NCI-H526 (cell line): ENCODE results near the gene ZKSCAN3.
"Not testable (repeated sequence)": the region's sequence is repeated elsewhere in the genome, so short reads cannot be mapped to it uniquely, and the experiment has no call there.

Experiments used
- DNase-seq, 2 experiments: peaks; one replicate each; lab custom pipeline; 2025; lab: John Stamatoyannopoulos, UW

Gene ZKSCAN3

DNA sequence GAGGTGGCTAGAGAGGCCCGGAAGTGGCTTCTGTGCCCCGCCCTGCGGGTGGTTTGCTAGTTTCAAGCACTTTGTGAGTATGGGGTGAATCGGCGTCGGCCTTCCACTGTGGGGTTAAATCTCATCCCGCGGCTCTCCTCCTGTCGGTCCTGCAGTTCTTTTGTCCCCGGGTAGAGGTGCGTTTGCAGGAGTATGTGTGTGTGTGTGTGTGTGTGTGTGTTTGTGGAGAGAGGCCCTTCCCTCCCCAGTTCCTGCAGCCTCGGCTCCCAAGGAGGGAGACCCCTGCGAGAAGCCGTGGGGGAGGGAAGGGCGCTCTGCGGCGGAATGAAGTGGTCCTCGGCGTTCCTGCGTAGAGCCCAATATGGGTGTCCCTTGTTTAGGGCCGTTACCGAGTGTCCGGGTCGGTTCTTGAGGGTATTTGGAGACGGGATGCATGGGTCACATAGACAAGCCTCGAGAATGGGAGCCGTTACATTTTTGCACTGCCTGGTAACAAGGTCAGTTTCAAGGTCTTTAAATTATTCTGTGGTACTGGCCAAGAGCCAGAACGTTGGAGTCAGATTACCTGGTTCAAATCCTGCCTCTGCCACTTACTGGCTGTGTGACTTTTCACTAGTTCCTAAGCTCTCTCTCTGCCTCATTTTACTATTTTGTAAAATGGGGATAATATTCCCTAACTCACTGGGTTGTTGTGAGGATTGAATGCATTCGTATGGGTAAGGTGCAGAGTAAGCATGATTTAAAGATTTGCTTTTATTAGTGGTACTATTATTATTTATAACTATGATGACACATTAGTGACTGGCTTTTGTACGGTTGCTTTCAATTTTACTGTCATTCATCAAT is at the start of gene ZKSCAN3:
Gene ZKSCAN3 (plus strand): TSS at position 56 of the 846 bp plus-strand sequence. CDS start 9,640 bp downstream, outside the sequence.
- DNase-seq = peak; percentile 82 to 90

DNA sequence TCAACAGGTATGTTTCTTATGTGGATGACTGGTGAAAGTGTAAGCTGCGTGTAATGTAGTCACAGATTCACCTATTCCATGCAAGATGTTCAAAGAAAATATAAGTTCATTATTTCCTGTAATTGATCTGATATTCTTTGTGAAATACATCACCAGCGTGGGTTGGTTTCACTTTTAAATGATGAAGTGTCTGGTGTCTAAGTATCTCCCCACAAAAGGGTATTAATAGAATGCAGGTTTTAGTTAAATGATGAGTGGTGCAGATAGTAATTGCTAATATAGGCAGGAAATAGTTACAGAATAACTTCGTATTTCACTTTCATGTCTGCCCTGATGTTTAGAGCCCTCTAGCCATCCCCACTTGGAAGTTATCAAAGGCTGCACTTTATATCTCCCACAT is 46.2 kb upstream of the ZKSCAN3 start:
- no peak for DNase-seq

DNA sequence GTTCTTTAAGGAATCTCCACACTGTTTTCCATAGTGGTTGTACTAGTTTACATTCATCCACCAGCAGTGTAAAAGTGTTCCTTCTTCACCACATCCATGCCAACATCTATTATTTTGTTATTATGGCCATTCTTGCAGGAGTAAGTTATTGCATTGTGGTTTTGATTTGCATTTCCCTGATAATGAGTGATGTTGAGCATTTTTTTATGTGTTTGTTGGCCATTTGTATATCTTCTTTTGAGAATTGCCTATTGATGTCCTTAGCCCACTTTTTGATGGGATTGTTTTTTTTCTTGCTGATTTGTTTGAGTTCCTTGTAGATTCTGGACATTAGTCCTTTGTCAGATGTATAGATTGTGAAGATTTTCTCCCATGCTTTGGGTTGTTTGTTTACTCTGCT is 43.4 kb upstream of the ZKSCAN3 start:
- DNase-seq = not testable (repeated sequence)

DNA sequence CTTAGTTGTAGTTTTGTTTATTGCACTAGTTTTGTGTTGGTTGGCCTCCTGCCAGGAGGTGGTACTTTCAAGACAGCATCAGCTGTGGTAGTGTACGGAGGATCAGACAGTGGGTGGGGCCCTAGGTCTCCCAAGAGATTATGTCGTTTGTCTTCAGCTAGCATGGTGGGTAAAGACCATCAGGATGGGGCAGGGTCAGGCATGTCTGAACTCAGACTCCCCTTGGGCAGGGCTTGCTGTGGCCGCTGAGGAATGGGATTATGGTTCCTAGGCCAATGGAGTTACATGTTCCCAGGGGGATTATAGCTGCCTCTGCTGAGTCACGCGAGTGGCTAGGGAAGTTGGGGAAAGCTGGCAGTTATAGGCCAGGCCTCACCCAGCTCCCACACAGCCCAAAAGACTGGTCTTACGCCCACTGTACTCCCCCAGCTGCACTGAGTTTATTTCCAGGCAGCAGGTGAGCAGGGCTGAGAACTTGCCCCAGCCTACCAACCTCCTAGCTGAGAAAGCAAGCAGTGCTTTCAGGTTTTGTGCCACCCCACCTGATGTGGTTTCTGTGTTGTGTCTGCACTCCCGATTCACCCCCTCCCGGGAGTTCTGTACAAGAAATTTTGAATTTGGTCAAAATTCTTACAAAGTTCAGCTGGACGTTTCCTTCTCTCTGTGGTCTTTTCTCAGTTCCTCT is 38.5 kb upstream of the ZKSCAN3 start:
- no peak for DNase-seq

DNA sequence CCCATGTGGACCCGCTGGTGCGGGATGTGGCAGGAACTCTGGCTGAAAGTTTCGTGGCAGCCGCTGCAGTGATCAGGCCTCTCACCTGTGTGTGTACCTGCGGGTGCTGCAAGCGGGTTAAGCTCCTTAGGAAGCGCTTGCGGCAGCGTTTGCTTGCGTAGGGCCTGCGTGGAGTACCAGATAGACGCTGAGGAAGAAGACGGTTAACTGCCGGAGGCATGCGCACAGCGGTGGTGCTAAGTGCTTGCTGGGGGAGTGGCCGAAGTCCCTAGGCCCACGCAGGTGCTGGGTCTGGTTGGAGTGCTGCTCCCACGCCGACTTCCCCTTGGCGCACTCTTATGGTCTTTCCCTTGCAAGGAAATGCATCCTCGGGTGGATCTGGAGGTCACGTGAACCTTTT is 36.8 kb upstream of the ZKSCAN3 start:
- DNase-seq = no peak

DNA sequence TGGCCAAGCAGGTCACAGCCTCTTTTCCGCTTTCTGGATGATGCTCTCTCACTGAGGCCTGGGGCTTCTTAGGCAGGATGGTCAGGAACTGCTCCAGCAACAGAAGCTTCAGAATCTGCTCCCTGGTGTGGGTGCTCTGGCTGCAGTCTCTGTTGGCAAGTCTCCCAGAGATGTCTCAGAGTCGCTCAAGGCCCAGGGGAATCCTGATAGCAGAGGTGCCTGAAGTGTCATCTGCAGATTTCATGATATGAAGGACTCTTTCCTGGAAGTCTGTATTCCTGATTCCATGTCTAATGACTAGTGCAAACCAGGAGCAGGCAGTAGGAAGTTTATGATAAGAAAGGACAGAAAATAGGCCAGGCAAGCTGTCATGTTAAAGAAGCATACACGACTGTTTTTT is 34.1 kb upstream of the ZKSCAN3 start:
- no peak for DNase-seq

DNA sequence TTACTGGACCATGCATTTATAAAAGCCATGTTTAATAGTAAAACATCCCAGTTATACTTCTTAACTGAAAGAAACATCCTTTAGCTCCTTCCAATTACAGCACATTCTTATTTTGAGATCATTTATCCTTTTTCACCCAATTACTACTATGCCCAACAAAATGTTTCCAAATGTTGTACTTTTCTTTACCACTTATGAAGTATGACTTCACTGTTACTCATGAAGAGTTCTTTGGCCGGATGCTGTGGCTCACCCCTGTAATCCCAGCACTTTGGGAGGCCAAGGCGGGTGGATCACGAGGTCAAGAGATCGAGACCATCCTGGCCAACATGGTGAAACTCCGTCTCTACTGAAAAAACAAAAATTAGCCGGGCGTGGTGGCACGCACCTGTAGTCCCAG is 31.9 kb upstream of the ZKSCAN3 start:
- not testable (repeated sequence) for DNase-seq

DNA sequence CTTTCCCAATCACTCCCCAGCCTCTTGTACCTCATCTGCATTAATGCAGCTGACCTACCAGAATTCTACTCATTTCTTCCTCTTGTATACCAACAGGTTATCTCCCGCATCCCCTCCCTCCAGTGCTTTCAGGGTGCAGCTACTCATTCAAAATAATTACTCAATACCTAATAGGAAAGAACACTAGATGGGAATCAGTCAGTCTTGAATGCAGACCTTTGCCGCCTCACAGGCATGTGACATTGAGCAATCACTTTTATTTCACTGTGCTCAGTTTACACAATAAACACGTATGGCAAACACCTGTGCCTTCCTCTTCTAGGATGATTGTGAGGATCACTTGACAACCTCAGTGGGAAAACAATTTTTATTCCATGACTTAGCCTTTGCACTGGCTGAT is 27.1 kb upstream of the ZKSCAN3 start:
- no peak for DNase-seq

DNA sequence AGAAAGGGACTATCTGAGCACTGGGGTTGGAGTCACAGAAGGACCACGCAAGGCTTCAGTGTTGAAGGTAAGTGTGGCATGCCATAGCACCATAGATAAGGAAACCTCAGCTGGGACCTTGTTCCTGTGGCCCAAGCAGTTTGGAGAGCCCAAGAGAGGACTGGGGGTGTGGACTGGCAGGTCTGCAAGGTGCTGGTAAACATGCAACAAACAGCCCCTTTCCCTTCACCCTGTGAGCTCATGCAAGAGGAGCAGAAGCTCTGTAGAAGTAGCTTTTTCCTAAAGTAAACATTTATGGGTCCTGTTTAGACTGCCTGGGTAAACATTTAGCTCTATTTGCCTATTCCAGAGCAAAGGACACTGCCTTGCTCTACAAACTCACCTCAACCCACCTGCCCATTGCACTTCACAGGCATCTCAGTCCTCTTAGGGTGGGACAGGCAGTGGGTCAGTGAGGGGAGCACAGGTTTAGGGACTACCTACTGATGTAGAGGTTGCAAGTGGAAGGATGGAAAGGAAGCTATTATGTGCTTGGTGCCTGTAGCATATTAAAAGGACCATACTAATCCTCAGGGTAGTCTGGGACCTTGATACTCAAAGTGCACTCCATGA is 25.8 kb upstream of the ZKSCAN3 start:
- peak in 1 of 2 experiments; percentile 1 for DNase-seq

DNA sequence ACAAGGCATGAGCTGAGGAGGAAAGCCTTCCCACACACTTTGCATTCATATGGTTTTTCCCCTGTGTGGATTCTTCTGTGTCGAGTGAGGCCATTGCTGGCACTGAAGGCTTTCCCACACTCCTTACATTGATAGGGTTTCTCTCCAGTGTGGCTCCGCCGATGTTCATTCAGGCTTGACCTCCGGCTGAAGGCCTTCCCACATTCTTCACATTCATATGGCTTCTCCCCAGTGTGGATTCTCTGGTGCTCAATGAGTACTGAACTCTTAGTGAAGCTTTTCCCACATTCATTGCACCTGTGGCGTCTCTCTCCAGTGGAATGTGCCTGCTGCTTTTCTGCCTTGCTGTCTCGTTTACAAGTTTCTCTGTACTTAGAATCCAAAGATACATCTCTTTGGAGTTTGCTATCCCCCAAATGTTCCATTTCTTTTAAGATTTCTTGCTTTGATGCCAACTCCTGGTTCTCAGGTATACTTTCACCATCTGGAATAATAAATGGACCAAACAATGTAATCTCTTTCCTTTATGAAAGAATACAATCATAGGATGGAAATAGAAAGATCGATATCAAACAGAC is 23.3 kb upstream of the ZKSCAN3 start:
- DNase-seq = no peak

DNA sequence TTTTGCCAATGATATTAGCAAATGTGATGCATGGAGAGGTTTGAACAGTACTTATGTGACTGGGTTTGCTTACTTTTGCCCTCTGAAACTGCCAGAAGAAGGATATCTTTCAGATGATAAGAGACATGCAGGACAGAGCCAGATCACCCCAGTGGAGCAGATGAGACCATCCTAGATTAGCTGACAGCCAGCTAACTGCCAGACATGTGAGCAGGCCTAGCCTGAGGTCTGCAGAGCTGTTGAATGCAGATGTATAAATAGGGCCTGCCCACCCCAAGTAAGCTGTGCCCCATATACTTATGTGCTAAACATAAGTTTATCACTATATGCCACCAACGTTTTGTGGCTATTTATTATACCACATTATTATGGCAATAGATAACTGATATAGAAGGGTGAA is 19.7 kb upstream of the ZKSCAN3 start:
- DNase-seq = no peak

DNA sequence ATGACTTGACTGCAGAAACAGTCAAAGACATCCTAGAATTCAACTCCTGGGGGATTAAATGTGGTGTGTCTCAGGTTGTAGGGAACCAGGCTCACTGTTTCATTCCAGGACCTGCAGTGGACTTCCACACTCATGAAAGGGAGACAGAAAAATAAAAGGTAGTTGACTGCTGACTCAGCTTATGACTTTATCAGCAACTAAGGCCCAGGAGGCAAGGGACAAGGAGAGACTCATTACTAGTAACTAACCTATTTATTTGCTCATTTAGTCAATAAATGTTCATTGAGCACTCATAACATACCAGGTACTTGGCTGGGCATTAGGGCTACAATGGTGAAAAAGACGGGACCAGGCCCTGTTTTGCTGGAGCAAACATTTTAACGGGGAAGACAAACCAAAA is 16.7 kb upstream of the ZKSCAN3 start:
- DNase-seq = no peak

DNA sequence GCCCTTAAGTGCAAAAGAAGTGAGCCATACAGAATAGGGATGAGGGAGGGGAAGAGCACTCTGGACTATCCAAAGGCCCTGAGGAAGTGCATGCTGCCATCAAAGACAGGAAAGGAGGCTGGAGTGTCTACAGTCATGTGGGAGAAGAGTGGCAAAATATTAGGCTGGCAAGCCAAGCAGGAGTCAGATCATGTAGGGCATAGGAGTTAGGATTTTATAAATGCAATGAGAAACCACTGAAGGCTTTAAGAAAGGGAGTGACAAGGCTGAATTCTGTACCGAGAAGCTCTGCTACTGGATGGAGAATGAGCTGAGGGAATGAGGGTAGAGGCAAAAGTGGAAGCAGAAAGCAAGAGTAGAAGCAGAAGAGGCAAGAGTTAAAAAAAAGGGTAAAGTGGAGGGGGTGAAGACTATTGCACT is 16.1 kb upstream of the ZKSCAN3 start:
- DNase-seq = no peak

DNA sequence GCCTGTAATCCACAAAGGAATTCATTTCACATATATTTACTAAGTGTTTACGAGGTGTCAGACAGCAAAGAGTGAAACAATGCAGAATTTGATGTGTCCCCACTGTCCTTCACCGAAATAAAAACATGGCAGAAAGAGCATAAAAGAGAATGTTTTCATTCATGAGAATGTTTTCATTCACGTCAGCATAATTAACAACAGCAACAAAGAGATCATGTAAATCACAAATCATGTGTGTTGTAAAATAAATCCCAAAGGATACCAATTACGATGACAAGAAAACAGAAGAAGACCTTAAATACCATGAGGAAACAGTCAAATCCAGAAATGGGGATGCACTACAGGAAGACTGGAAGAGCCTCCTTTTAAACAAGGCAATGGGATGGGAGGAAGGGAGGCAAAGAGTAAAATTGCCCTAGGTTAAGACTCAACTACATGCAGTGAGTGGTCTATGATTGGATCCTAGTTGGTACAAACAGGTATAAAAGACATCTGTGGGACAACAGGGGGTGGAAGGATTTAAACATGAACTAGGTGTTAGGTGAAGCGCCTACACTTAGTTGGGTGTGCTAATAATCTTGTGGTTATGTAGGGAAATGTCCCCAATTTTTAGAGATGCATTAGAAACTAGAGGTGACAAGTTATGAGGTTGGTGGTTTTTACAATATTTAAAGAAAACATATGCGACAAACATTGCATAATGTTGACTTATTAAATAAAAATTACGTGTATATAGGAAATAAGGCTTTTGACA is 15.3 kb upstream of the ZKSCAN3 start:
- no peak for DNase-seq

DNA sequence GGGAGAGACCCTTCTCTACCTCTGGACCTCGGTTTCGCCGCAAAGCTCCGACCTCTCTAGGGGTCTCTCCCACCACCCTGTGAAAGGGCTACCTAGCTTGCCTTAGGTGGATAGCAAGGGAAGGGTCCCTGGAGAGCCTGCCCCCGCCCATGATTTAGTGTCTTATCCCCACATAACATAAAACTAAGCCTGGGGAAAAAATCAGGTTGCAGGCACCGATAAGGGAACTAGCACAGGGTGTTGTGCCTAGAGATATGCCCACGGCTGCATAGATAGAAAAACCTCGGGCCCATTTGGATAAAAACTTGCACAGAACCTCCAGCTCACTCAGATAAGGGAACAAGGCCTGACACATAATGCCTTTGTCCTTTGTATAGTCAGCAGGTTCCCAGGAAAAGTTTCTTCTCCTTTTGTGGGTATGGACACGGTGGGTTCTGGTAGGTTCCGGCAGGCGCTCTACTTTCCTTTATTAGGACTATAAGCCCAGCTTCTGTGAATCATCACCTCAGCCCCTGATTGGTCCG is 14.6 kb upstream of the ZKSCAN3 start:
- no peak for DNase-seq

DNA sequence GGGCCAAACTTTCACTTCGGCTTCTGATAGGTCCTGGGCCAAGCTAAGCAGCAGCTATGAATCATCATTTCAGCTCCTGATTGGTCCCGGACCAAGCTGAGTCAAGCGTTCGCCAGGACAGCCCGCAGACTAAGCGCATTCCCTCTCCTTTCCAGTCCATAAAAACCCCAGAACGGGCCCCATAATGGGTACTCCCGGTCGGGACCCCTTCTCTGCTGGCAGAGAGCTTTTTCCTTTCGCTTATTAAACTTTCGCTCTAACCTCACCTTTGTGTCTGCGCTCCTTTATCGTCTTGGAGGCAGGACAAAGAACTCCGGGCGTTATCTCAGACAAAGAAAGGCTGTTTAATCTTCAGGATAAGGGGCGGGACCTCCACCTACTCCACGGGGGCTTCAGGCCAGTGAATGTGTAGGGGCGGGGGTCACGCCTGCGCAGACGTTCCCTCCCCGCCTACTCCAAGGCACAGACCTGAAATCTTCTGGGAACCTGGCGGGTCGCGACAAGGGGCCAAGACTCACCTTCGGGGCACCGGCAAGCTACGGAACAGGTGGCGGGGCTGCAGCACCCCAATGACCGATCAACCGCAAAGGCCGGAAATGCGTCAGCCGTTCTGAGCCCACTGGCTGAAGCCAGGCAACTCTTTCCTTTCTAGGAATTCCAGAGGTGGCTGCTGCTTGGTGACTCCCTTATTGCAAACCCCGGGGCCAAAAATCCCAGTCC is 14.0 kb upstream of the ZKSCAN3 start, which contains the start of gene ZSCAN31:
Gene ZSCAN31 (minus strand): TSS at position 585 of the 720 bp plus-strand sequence. CDS start 6,465 bp downstream, outside the sequence.
- DNase-seq = peak; percentile 87 to 91

DNA sequence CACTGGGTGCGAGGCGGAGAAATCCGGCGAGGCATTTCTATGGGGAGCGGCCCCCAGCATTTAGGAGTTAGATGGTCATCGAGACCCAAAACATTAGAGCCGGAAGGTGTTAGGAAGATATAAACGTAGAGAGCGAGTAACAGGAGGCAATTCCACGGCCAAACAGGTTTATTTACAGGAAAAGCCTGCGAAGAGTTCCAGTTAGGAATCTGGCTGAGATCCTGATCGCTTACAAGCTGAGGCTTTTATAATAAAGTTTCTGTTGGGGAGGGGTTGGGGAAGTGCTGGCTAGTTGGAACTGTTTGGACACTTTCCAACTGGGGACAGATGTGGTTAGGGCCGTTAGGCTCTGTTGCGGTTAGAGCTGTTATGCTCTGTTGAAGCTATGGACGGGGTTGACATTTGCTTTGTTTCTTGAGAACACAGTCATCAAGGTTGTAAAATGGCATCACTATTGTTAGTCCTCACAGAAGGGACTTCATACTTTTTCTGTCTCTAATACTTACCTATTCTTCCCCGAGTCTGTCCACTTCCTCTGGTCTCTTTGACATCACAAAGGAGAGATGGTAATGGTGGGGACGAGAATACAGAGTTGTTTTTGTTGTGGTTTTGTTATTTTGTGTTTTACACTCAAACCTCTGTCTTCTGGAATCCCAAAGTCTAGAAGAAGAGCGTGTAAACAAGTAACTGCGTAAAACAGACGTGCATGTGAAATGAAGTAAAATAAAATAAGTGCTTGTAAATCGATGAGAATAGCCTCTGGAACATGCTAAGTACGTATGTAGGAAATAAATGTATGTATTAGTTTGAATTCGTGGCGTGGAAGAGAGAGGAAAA is 13.2 kb upstream of the ZKSCAN3 start:
- peak; percentile 57 to 60 for DNase-seq

DNA sequence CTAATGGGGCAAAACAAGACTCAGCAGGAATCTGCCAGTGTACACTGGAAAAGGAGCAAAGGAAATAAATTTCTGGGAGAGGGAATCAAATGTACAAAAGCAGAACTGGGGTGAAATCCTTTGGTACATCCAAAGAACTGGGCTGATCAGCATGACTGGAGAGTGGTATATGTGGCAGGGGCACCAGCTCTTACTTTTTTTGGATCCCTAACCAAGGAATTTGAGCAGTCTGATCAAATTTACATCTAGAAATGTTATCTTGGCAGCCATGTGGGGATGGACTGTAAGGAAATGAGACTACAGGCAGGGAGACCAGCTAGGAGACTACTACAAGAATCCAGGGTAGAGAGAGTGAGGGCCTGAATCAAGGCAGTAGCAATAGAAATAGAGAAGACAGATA is 12.6 kb upstream of the ZKSCAN3 start:
- DNase-seq = no peak

DNA sequence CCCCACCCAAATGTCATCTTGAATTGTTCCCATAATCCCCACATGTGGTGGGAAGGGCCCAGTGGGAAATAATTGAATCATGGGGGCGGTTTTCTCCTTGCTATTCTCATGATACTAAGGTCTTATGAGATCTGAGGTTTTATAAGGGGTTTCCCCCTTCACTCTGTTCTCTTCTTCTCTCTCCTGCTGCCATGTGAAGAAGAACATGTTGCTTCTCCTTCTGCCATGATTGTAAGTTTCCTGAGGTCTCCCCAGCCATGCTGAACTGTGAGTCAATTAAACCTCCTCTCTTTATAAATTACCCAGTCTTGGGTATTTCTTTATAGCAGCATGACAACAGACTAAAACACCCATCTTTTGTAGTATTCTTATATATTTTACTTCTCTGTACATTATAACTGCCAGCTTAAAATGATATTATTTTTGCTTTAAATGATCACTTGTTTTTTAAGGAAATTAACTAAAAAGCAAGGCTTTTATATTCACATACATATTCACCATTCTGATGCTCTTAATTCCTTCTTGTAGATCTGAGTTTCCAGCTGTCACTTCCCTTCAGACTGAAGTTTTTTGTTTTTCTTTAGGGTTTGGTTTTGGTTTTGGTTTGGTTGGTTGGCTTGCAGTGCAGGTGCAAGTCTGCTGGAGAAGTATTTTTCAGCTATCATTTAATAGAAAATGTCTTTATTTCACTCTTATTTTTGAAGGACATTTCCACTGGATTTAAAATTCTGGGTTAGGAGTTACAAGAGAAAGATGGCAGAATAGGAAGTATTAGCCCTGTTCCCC is 9.2 kb upstream of the ZKSCAN3 start:
- DNase-seq = no peak
